Right lung (tissue), 10 donors: ENCODE measurements around the gene ZFAND2A. TPM values are rescaled to one million over a fixed set of nuclear protein-coding genes. Genes with fewer than 3 reads are reported as not detected.
A peak's percentile ranks its signal among the peaks of the same experiment; 100 is the strongest.
"Not testable (repeated sequence)": the region's sequence is repeated elsewhere in the genome, so short reads cannot be mapped to it uniquely, and the experiment has no call there.

ENCODE experiments used
- DNase-seq, 2 donors: peaks; one replicate each; pipeline ENCODE4 v3.0.0-alpha.2; 2013
- long read RNA-seq, 8 donors: transcript quantifications; one replicate each; lab custom pipeline, GENCODE V29; 2026
- polyA plus RNA-seq, 5 donors: library from polyadenylated mRNA; unstranded; fragments of 120-200 nt; gene quantifications; one replicate each; pipeline versions ENCODE4 v1.2.1 to v1.2.3, GENCODE V29; 2013; ENCODE audit warnings: inconsistent platforms in 1 of 5, low replicate concordance in 1 of 5; ENCODE audit not compliant: insufficient read length in 5 of 5, insufficient read depth in 1 of 5

Gene ZFAND2A, protein sequence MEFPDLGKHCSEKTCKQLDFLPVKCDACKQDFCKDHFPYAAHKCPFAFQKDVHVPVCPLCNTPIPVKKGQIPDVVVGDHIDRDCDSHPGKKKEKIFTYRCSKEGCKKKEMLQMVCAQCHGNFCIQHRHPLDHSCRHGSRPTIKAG
- polyA plus RNA-seq = 10 to 100 TPM; 18.0 to 28.5 (median 21.9) TPM
- long read RNA-seq, donor 1, transcript ZFAND2A-201 (5 exons, 860 nt) = major isoform, 7 of 9 reads
- long read RNA-seq, donor 1, partial matches to known transcripts = 0 of 9 reads
- long read RNA-seq, donor 1, other reads (novel, unspliced or antisense) = 0 of 9 reads
- long read RNA-seq, donor 2, transcript ZFAND2A-201 (5 exons, 860 nt) = major isoform, 8 of 9 reads
- long read RNA-seq, donor 2, partial matches to known transcripts = 0 of 9 reads
- long read RNA-seq, donor 2, other reads (novel, unspliced or antisense) = 0 of 9 reads
- long read RNA-seq, donor 3, transcript ZFAND2A-201 (5 exons, 860 nt) = major isoform, 6 of 8 reads
- long read RNA-seq, donor 3, partial matches to known transcripts = 0 of 8 reads
- long read RNA-seq, donor 3, other reads (novel, unspliced or antisense) = 0 of 8 reads
- long read RNA-seq, donor 4, partial matches to known transcripts = 0 of 1 reads
- long read RNA-seq, donor 4, other reads (novel, unspliced or antisense) = 0 of 1 reads
- long read RNA-seq, donor 5, transcript ZFAND2A-201 (5 exons, 860 nt) = major isoform, 12 of 15 reads
- long read RNA-seq, donor 5, partial matches to known transcripts = 0 of 15 reads
- long read RNA-seq, donor 5, other reads (novel, unspliced or antisense) = 0 of 15 reads
- long read RNA-seq, donor 6, transcript ZFAND2A-201 (5 exons, 860 nt) = major isoform, 9 of 10 reads
- long read RNA-seq, donor 6, partial matches to known transcripts = 0 of 10 reads
- long read RNA-seq, donor 6, other reads (novel, unspliced or antisense) = 0 of 10 reads
- long read RNA-seq, donor 7, transcript ZFAND2A-201 (5 exons, 860 nt) = major isoform, 12 of 13 reads
- long read RNA-seq, donor 7, partial matches to known transcripts = 0 of 13 reads
- long read RNA-seq, donor 7, other reads (novel, unspliced or antisense) = 0 of 13 reads
- long read RNA-seq, donor 8, partial matches to known transcripts = 0 of 3 reads
- long read RNA-seq, donor 8, other reads (novel, unspliced or antisense) = 0 of 3 reads

DNA sequence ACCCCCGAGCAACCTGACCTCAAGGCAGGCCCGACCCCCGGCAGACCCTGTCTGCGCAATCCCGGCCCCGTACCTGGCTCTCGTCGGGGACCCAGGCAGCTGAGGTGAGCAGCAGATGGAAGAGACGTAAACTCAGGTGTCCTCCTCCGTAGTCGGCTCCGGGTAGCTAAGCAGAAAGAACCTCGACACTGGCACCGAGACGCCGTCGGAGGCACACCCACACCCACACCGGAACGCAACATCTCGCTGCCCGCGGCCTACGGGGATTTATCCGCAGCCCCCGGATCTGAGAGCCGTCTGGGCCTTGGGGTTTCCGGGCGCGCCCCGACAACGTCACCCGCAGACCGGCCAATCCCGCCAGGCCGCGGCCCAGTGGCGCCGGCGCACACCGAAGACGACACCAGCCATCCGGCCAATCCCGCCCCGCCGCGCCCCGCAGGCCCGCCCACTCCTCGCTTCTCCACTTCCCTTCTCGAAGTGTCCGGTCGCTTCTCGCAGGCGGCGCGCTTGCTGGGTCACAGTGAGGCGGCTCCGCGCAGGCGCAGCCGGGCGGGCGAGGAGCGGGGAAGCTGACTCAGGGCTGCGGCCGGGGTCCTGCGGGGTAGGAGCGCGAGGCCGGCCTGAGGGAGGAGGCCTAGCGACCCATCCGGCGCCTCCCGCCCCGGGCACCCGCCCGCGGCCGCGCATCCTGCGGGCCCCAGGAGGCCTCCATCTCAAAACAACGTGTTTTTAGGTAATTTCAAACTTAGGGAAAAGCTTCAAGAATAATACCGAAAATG is at the start of gene ZFAND2A:
Gene ZFAND2A (minus strand): TSS at position 306 of the 779 bp plus-strand sequence. CDS start 1,984 bp downstream, outside the sequence.
- DNase-seq = peak; percentile 96

DNA sequence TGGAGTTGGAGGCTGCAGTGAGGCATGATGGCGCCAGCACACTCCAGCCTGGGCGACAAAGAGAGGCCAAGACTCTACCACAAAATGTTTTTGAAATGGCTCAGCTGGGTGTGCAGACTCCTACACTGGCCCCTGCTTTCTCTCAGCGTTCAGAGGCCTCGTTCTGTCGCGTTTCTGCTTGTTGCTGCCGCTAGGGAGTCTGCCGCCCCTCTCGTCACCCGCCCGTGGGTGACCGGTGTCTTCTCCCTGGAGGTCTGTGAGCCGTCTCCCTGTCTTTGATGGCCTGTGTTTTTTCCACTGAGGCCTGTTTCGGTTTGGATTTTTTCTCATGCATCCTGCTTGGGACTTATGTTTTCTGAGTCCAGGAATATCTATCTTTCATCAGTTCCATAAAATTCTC is 49.1 kb upstream of the ZFAND2A start:
- DNase-seq = no peak

DNA sequence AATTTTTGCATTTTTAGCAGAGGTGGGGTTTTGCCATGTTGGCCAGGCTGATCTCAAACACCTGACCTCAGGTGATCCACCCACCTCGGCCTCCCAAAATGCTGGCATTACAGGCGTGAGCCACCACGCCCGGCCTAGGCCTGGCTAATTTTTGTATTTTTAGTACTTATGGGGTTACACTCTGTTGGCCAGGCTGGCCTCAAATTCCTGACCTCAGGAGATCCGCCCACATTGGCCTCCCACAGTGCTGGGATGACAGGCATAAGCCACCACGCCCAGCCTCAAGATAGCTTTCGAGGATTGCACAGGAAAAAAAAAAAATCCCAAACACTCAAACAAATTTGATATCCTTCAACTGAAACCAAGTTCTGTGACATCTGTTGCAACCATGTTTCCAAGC is 45.7 kb upstream of the ZFAND2A start:
- DNase-seq = not testable (repeated sequence)

DNA sequence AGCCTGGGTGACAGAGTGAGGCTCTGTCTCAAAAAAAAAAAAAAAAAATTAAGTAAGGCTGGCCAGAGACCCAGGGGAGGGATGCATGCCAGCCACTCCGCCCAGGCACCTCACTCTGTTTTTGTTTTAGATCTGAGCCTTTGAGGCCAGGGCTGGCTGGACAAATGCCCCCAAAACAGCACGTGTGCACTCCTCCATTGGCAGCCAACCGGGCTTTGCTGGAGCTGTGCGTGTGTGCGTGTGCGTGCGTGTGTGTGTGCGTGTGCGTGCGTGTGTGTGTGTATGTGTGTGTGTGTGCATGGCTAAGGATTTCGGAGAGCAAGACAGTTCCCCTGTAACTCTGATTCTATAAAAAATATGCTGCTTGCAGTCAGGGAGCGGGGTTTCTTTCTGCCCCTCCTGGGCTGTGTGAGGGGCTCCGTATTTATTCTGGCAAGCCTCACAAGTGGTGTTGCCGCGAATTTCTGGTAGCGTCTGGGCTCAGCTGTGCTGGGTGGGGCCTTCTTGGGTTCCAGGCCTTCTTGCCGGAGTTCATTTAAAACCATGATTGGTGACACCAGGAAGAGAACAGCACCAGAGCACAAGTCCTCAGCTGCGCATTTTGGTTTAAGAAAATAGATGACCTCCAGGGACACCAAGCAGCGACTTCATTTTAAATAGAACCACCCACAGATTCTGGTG is 44.6 kb upstream of the ZFAND2A start:
- no peak for DNase-seq

DNA sequence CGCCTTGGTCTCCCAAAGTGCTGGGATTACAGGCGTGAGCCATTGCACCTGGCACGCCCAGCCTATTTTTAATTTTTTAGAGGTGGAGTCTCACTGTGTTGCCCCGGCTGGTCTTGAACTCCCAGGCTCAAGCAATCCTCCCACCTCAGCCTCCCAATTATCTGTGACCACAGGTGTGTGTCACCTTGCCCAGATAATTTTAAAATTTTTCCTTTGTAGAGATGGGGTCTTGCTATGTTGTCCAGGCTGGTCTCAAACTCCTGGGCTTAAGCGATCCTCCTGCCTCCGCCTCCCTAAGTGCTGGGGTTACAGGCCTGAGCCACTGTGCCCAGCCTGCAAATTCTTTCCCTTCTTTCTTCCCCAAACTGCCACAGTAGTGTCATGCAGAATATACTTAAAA is 42.9 kb upstream of the ZFAND2A start:
- not testable (repeated sequence) for DNase-seq

DNA sequence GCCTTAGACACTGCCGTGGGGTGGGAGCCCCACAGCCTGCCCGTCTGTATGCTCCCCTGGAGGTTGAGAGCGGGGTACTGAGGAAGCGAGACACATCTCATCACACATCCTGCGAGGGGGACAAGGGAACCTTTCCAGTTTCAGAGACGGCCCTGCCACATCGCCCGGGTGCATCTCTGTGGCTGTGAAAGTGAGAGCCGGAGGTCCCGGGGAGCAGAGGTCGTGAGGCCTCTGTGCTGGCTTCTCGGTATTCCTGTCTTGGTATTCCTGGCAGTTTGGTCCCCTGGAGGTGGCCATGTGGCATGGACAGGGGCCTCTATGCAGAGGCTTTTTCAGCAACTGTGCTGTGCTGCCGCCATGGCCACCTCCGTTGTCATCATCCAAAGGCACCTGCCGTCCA is 41.9 kb upstream of the ZFAND2A start:
- no peak for DNase-seq

DNA sequence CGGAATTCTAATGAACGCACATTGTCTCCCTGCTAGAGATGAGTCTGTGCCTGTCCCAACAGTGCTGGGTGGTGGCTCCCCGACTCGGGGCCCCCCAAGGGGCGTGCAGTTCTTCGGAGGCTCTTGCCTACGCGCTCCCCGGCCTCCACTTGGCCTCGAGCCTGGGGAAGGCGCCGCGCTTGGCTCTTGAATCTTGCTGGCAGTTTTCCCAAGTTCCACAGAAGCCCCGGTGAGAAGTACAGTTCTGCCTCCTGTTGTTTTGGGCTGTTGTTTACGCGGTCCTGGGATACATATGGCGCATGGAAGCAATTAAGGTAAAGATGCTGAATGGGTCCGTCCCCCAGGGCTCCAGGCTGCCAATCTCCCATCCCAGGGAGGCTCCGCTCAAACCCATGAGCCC is 40.0 kb upstream of the ZFAND2A start:
- DNase-seq = peak; percentile 60 to 66

DNA sequence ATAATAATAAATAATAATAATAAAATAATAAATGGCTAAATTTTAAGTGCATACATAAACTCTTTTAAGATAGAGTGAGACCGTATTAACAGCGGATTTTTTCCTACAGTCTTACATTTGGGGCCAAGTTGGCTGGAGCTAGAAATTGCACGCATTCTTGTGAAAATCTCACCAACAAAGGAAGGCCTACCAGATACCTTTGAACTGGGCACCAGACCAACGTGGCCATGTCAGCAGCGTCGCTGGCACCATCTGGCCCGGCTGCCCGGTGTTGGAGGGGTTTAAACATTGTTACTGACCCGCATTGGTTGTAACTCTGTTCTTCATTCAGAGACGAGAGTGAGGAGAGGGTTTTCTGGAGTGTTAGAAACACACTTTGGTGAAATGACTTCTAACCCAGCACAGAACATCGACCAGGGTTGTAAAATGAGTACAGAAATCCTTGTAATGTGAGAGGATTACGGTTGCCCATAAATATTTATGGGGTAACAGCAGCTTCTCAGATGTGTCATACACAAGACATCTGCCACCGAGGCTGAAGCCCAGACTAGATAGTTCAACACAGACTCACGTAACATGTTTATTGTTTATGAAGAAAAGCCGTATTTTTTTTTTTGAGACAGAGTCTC is 38.1 kb upstream of the ZFAND2A start:
- no peak for DNase-seq

DNA sequence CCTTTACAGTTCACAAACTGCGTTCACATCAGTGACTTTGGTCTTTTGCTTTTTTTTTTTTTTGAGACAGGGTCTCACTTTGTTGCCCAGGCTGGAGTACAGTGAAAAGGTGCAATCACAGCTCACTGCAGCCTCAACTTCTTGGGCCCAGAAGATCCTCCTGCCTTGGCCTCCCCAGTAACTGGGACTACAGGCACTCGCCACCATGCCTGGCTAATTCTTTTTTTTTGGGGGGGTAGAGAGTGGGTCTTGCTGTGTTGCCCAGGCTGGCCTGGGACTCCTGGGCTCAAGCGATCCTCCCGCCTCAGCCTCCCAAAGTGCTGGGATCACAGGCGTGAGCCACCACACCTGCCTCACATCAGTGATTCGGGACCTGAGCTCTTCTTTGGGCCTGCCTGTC is 37.0 kb upstream of the ZFAND2A start:
- no peak for DNase-seq

DNA sequence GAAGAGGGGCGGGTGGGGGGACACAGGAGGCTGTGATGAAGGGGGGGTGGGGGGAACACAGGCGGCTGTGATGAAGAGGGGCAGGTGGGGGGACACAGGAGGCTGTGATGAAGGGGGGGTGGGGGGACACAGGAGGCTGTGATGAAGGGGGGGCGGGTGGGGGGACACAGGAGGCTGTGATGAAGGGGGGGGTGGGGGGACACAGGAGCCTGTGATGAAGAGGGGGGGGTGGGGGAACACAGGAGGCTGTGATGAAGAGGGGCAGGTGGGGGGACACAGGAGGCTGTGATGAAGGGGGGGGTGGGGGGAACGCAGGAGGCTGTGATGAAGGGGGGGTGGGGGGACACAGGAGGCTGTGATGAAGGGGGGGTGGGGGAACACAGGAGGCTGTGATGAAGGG is 36.4 kb upstream of the ZFAND2A start:
- not testable (repeated sequence) for DNase-seq

DNA sequence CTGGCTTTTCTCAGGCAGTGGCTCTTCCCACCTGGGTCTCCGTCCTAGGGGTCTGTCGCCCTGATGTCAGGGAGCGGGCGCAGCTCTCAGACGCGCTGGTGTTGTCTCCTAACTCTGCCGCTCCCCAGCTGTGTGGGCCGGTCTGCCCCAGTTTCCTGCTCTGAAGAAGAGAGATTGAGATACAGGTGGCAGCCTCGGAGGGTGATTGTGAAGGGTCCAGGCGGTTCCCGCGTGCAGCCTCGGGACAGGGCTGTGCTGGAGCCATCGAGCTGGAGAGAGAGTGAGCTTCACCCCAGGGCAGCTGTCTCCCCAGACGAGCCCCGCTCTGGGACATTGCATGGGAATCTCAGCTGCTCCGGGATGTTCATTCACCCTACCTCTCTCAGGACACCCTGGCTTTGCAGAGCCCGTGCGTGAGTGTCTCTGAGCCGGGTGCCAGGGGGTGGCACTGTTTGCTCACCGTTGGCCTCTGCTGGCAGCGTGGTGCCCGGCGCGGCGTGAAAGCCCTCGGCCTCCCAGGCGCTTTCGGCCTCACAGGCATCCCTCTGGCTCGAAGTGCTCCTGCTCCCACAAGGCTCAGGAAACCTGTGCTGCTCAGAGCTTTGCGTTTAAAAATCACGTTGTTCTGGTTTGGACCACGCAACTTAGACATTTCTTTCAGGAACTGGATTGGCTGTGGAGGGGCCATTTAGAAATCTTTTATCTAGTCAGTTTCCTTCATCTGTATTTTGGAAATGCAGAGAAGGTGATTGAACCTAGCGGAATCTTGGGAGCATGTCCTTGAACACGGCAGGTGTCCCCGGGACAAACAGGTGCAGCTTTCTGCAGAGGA is 33.8 kb upstream of the ZFAND2A start:
- DNase-seq = no peak

DNA sequence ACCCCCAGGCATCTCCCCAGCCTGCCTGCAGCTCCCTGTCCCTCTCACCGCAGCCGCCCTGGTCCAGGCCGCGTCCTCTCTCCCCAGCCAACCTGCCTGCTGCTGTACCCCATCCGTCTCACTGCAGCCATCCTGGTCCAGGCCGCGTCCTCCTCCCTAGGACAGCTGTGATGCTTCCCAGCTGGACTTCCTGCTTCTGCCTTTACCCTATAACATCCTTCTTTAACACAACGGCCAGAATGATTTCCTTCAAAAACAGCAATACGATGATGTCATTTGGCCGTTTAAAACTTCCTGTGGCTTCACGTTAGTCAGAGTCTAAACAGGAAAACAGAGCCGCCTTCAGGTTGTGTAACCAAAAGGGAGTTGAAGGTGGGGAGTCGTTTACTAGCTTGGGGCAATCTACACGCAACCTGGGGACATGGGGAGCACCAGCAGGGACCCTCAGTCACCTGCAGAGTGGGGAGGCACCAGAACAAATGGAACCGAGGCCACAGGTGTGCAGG is 32.2 kb upstream of the ZFAND2A start:
- no peak for DNase-seq

DNA sequence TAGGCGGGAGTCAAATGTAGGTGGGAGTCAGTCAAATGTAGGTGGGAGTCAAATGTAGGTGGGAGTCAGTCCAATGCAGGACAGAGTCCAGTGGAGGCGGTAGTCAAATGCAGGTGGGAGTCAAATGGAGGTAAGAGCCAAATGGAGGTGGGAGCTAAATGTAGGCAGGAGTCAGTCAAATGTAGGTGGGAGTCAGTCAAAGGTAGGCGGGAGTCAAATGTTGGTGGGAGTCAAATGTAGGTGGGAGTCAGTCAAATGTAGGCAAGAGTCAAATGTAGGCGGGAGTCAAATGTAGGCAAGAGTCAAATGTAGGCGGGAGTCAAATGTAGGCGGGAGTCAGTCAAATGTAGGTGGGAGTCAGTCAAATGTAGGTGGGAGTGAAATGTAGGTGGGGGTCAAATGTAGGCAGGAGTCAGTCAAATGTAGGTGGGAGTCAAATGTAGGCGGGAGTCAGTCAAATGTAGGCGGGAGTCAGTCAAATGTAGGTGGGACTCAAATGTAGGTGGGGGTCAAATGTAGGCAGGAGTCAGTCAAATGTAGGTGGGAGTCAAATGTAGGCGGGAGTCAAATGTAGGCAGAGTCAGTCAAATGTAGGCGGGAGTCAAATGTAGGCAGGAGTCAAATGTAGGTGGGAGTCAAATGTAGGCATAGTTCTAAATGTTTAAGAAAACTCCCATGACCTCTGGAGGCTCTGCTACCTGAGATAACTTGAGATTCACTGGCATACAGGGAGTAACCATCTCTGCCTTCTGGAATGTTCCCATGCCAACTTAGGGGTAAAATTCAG is 30.2 kb upstream of the ZFAND2A start:
- DNase-seq = no peak

DNA sequence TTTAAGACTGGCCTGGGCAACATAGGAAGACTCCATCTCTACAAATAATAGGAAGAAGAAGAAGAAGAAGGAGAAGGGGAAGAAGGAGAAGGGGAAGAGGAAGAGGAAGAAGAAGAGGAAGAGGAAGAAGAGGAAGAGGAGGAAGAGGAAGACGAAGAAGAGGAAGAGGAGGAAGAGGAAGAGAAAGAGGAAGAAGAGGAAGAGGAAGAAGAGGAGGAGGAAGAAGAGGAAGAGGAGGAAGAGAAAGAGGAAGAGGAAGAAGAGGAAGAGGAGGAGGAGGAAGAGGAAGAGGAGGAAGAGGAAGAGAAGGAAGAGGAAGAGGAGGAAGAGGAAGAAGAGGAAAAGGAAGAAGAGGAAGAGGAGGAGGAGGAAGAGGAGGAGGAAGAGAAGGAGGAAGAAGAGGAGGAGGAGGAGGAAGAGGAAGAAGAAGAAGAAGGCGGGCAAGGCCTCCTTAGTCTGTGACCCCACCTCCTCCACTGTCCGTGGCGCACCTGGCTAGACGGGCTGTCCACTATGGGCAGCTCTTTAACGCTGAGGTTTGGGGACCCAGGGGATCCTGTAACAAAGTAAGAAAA is 28.8 kb upstream of the ZFAND2A start:
- DNase-seq = no peak

DNA sequence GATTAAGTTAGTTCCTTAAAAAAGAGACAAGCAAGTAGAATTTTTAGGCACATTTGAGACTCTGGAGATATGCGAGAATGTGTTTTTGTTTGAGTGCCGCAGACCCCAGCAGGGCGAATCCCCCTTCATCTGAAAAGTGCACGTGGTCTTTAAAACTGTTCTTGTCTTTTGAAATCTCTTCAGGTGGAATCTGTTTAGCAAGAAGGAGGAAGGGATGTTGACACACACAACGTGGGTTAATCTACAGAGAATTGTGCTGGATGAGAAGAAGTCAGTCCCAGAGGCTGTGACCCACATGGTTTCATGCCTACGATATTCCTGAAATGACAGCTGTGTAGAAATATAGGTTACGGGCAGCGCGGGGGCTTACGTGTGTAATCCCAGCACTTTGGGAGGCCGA is 27.1 kb upstream of the ZFAND2A start:
- no peak for DNase-seq

DNA sequence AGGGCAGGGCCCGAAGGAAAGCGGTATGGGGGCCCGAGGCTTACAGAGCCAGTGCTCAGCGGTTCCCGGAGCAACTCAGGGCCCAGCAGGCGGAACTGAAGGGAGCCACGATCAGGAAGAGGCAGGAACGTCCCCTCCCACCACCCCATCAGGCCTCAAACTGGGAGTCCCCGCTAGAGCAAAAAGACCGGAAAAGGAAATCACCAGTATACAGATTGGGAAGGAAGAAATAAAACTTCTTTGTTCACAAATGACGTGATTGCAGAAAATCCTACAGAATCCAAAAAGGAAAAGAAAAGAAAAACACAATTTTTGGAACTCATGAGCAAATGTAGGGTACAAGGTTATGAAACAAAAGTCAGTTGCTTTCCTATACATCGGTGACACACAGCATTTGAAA is 21.6 kb upstream of the ZFAND2A start:
- DNase-seq = no peak

DNA sequence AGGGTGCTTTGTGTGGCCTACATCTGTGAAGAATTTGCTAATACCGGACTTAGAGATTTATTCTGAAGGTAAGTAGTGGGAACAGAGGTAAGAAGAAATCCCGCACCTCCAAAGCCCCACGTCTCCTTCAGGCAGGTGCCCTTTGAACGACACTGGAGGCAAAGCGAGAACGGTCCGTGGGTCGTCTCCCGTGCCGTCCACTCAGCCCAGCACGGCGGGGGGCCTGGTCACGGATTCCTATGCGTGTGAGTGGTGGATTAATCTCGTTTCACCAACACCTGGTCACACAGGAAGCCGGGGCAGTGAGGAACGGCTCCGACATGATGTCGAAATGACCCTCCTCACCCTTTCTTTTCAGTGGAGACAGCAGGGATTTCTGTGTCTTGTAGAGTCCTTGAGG is 21.0 kb upstream of the ZFAND2A start:
- DNase-seq = no peak

DNA sequence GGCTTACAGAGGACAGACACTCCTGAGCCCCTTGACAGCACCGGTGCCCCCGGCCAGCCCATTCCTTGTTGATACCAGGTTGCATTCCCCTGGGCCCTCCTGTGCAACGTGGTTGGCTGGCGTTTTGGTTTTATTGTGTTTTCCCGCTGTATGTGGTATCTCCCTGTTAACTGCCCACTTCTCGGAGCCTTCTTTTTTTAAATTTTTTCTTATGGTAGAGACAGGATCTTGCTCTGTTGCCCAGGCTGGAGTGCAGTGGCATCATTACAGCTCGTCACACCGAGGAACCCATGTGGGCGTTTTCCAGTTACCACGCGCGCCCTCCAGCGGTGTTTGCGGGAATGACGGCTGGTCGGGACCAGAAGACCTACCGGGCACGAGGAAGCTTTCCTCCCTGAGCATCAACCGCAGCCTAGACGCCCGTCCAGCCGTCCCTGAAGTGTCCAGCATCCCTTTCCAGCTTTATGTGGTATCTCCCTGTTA is 16.9 kb upstream of the ZFAND2A start:
- no peak for DNase-seq
